Dedifferentiated amniotic fluid mesenchymal stem cell (primary cell): ENCODE results near the gene SLC26A1.
A peak's percentile ranks its signal among the peaks of the same experiment; 100 is the strongest.
"Not testable (repeated sequence)": the region's sequence is repeated elsewhere in the genome, so short reads cannot be mapped to it uniquely, and the experiment has no call there.

Source experiments
- DNase-seq: peaks from one replicate; pipeline ENCODE4 v3.0.0-alpha.2; 2016; ENCODE audit errors: extremely low spot score

The SLC26A1 gene

GRCh38 chr4:985123-985830 lies 7.9 kb downstream of the SLC26A1 start:
- no peak for DNase-seq

DNA sequence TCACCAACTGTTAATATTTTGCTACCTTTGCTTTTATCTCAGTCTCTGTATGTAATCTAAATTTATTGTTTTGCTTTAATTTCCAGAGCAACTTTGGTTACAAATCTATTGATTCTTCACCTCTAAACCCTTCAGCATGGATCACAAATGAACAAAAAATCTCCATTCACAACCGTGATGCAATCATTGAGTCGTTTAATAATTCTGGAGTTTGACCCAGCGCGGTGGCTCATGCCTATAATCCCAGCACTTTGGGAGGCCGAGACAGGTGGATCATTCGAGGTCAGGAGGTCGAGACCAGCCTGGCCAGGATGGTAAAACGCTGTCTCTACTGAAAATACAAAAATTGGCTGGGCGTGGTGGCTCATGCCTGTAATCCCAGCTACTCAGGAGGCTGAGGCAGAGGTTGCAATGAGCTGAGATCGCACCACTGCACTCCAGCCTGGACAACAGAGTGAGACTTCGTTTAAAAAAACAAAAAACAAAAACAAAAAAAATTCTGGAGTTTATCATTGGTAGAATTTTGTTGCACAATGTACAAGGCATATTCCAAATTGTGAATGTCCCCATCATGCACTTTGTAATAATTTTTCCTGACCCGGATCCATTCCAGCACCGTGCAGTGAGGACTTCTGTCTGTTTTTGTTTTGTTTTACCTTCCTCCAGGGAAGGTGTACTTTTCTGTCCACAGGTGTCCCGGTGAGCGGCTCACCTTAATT lies 8.7 kb downstream of the SLC26A1 start:
- no peak for DNase-seq

GRCh38 chr4:982814-983213 lies 10.4 kb downstream of the SLC26A1 start:
- DNase-seq: no peak

DNA sequence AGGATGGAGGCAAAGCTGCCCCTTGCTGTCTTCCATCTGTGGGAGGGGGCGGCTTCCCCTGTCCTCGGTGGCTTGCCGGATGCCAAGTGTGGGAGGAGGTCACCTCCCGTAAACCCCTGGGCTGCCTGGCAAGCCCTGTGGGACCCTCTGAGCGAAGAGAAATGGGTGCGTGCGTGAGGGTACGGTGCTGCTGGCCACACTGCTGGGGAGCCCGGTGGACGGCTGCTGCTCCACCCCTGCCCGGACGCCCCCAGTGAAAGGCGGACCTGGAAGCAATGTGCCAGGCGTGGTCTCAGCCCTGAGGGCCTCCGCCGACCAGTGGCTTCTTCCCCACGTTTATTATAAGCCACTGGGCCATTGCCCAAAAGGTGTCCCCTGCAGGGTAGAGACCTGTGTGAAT lies 10.9 kb downstream of the SLC26A1 start:
- no peak for DNase-seq

- DNase-seq: peak; percentile 39
Observed at GRCh38 chr4:978957-979701, 14.1 kb downstream of the SLC26A1 start.

GRCh38 chr4:976016-976415 lies 17.2 kb downstream of the SLC26A1 start:
- not testable (repeated sequence) for DNase-seq

GRCh38 chr4:974668-975067 lies 18.5 kb downstream of the SLC26A1 start:
- DNase-seq: no peak

- peak; percentile 74 for DNase-seq
Observed at GRCh38 chr4:973431-974397, 19.5 kb downstream of the SLC26A1 start, which contains the start of gene DGKQ. Gene DGKQ (minus strand): TSS chr4:973569. CDS start chr4:973482, 87 bp downstream.

DNA sequence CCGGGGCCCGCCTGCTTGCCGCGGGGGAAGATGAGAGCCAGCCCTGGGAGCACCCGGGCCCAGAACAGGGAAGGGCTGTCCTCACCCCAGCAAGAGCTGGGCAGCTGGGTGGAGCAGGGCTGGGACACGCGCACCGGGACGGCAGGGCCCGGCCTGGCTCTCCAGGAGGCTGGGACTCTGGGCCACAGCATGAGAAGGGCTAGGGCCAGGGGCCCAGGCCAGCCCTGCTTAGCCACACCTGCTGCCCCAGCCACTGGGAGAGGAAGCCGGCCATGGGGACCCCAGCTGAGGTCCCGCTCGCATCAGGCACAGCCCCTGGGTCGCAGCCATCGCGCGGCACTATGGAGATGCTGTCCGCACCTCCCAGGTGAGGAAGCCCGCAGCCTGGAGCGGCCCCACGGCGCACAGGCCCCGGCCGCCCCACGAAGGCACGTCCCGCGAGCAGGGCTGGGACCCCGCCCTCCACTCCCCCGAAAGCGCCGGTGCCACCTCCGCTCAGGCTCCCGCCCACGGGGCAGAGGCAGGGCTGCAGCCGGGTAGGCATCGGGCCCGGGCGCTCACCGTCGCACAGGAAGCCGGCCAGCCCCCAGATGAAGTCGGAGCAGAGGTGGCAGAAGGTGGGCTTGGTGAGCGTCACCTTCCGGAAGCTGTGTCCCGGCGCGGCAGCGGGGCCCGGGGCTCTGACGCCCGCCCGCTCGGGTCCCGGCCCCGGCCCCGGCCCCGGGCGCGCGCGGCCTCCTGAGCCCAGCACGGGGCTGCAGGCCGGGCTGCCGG lies 20.4 kb downstream of the SLC26A1 start:
- DNase-seq: no peak

DNA sequence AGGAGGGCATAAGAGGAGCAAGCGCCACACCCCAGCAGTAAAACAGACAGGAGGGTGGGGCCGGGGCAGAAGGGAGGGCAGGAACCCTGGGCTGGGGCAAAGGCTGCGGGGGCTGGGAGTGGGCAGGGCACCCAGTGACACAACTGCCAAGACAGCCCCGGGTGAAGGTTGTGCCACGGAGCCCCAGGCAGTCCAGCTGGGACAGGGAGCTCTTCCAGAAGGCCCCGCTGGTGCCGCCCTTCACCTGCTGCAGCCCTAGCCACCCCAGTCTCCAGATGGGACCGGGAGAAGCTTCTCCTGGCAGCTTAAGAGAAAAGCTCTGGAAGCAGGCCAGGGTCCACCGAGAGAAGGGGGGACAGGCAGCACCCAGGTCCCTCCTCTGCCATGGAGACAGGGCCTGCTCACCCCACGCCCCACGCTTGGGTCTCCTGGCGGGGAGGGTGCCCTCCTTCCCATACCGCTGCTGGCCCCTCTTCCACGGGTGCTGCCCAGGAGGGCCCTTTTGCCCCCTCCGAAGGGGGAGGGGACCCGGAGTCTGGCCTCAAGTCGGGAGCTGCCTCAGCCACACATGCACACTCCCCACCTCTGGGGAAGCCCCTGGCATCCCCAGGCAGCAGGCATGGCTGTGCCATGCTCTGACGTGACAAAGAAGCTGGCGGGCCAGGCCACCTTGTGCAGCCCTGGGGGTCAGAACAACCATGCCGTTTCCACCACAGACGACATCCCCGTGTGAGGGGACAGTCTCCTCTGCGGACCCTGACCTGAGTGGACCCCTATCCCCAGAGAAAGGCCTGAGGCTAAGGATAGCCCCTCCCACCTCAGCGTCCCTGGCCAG lies 21.3 kb downstream of the SLC26A1 start:
- DNase-seq: no peak

DNA sequence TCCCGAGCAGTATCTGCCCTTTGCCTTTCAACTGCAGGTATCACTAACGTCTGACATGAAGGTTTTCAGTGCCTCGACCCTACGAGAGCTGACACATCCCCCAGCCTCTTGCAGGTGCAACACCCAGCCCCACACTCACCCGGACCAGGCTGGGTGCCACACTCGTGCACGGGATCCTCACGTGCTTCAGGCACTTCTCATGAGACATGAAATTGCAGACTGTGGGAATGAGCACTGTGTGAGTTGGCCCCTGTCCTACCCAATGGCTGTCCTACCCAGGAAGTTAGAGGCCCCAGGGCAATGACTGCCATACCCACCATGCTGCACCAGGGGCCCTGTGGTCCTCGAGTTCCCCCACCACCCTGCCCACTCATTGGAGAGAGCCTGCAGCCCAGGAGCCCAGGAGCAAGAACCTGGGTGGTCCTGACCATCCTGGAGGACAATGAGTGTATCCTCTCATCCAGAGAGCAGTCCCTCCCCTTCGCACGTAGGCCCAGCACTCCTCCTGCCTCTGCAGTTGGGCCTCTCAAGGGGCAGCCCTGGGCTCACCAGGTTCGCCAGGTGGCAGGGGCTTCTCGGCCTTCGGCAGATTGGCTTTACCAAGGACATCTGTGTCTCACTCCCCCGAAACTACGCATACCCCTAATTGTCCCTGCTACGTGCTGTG lies 22.2 kb downstream of the SLC26A1 start:
- no peak for DNase-seq

DNA sequence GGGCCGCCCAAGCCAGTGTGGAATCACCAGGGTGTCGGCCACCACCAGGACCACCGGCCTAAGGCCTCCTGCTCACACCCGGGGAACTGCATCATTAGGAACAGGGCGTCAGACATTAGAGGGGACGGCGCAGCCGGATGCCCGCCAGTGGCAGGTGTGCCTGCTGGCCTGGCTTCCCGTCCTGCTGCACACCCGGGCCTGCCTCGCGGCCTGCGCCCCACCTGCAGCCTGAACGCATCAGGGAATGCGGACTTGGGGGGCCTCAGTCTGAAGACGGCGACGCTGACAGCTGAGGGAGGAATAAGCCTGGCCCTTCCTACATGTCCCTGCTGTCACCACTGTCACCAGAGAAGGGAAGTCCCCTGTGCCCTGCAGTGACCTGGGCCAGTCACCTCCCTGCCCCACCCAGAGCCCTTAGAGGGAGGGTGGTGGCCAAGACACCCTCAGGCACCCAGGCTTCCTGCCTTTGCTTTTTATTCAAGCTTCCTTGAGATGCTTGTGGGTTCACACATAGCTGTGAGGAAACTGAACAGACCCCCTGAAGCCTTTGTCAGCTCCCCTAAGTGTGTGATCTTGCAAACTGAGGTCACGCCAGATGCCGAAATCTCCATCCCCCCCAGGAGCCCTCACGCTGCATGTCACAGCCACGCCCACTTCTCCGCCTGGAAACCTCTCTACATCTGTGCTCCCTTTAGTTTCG lies 23.0 kb downstream of the SLC26A1 start:
- no peak for DNase-seq

GRCh38 chr4:968621-969394 lies 24.4 kb downstream of the SLC26A1 start:
- no peak for DNase-seq

- DNase-seq: no peak
Observed at GRCh38 chr4:968221-968620, 25.0 kb downstream of the SLC26A1 start.

GRCh38 chr4:967113-968104 lies 25.8 kb downstream of the SLC26A1 start:
- no peak for DNase-seq

GRCh38 chr4:966266-967112 lies 26.7 kb downstream of the SLC26A1 start:
- DNase-seq: no peak
